Nephron (organoid): ENCODE results near the gene P2RY6.
"Not testable (repeated sequence)": the region's sequence is repeated elsewhere in the genome, so short reads cannot be mapped to it uniquely, and the experiment has no call there.

Experiments
- H3K27ac Mint-ChIP-seq, 3 experiments: 2 replicates each; pipeline ENCODE4 v1.8.0; 2020; ENCODE audit warnings: mixed read lengths in 3 of 3, mild to moderate bottlenecking in 2 of 3, moderate library complexity in 1 of 3
- H3K27me3 Mint-ChIP-seq: 2 replicates; pipeline ENCODE4 v1.8.0; 2021; ENCODE audit warnings: low read depth, mild to moderate bottlenecking, moderate library complexity, mixed read lengths
- H3K36me3 Mint-ChIP-seq: 2 replicates; pipeline ENCODE4 v1.8.0; 2020; ENCODE audit warnings: low read depth, mixed read lengths
- H3K4me1 Mint-ChIP-seq: 2 replicates; pipeline ENCODE4 v1.8.0; 2020; ENCODE audit warnings: mixed read lengths
- H3K4me3 Mint-ChIP-seq, 3 experiments: 2 replicates each; pipeline ENCODE4 v1.8.0; 2020; ENCODE audit warnings: mild to moderate bottlenecking in 3 of 3, mixed read lengths in 3 of 3, moderate library complexity in 2 of 3
- H3K9me3 Mint-ChIP-seq: 2 replicates; pipeline ENCODE4 v1.8.0; 2020; ENCODE audit warnings: mixed read lengths
- TF ChIP-seq, protein P1 (sequence below), 3 experiments: fragments of 200-600 bp; sonication (generic); IDR thresholded peaks; one replicate each; pipeline ENCODE4 v1.5.0; 2021; ENCODE audit warnings: antibody characterized with exemption in 3 of 3; ENCODE audit not compliant: unreplicated experiment in 3 of 3

The P2RY6 gene

DNA sequence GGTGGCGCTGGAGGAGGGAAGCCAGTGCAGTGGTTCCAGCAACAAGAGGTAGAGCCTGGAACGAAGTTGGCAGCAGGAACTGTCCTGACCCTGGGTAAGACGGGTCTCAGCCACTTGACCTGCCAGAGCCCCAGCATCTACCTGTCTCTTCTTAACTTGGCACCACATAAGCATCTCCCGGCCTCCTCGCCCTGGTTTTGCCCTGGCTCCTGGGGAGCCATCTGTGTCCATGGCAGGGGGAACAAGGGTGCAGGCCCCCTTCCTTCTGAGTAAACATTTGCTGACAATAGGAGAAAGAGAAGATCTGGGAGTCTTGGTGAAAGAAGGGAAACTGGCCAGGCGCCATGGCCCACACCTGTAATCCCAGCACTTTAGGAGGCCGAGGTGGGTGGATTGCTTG lies 41.2 kb upstream of the P2RY6 start:
- no peaks in the 10 kb centered on the region for H3K9me3 Mint-ChIP-seq
- no peaks in the 10 kb centered on the region for H3K36me3 Mint-ChIP-seq
- no peak overlapping the region for H3K27ac Mint-ChIP-seq
- H3K4me3 Mint-ChIP-seq: no peak overlapping the region
- peaks cover 11% of the 10 kb centered on the region for H3K4me1 Mint-ChIP-seq
- H3K27me3 Mint-ChIP-seq: peaks cover 20% of the 10 kb centered on the region
- TF ChIP-seq, protein P1, sequence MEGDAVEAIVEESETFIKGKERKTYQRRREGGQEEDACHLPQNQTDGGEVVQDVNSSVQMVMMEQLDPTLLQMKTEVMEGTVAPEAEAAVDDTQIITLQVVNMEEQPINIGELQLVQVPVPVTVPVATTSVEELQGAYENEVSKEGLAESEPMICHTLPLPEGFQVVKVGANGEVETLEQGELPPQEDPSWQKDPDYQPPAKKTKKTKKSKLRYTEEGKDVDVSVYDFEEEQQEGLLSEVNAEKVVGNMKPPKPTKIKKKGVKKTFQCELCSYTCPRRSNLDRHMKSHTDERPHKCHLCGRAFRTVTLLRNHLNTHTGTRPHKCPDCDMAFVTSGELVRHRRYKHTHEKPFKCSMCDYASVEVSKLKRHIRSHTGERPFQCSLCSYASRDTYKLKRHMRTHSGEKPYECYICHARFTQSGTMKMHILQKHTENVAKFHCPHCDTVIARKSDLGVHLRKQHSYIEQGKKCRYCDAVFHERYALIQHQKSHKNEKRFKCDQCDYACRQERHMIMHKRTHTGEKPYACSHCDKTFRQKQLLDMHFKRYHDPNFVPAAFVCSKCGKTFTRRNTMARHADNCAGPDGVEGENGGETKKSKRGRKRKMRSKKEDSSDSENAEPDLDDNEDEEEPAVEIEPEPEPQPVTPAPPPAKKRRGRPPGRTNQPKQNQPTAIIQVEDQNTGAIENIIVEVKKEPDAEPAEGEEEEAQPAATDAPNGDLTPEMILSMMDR (IDR thresholded peaks at IDR 0.05; ENCODE audit: unreplicated experiment in 3 of 3): no peak

- not testable (repeated sequence) for H3K4me3 Mint-ChIP-seq, H3K9me3 Mint-ChIP-seq, H3K36me3 Mint-ChIP-seq, H3K27ac Mint-ChIP-seq
- peaks cover 13% of the 10 kb centered on the region for H3K27me3 Mint-ChIP-seq
- peaks cover 11% of the 10 kb centered on the region for H3K4me1 Mint-ChIP-seq
These were observed 39.7 kb upstream of the P2RY6 start for GRCh38 chr11:73232487-73232886.

- no peak overlapping the region for H3K27ac Mint-ChIP-seq
- H3K4me1 Mint-ChIP-seq: peaks cover 11% of the 10 kb centered on the region
- peaks cover 13% of the 10 kb centered on the region for H3K27me3 Mint-ChIP-seq
- H3K36me3 Mint-ChIP-seq: no peaks in the 10 kb centered on the region
- TF ChIP-seq, protein P1 (IDR thresholded peaks at IDR 0.05; ENCODE audit: unreplicated experiment in 3 of 3): no peak
- H3K9me3 Mint-ChIP-seq: no peaks in the 10 kb centered on the region
- H3K4me3 Mint-ChIP-seq: no peak overlapping the region
These were observed 38.9 kb upstream of the P2RY6 start for GRCh38 chr11:73233211-73233610.

- H3K4me1 Mint-ChIP-seq: peaks cover 9% of the 10 kb centered on the region
- H3K36me3 Mint-ChIP-seq: no peaks in the 10 kb centered on the region
- H3K27ac Mint-ChIP-seq: no peak overlapping the region
- no peak overlapping the region for H3K4me3 Mint-ChIP-seq
- H3K27me3 Mint-ChIP-seq: peaks cover 13% of the 10 kb centered on the region
- TF ChIP-seq, protein P1 (IDR thresholded peaks at IDR 0.05; ENCODE audit: unreplicated experiment in 3 of 3): no peak
- no peaks in the 10 kb centered on the region for H3K9me3 Mint-ChIP-seq
These were observed 38.3 kb upstream of the P2RY6 start for GRCh38 chr11:73233692-73234470.

DNA sequence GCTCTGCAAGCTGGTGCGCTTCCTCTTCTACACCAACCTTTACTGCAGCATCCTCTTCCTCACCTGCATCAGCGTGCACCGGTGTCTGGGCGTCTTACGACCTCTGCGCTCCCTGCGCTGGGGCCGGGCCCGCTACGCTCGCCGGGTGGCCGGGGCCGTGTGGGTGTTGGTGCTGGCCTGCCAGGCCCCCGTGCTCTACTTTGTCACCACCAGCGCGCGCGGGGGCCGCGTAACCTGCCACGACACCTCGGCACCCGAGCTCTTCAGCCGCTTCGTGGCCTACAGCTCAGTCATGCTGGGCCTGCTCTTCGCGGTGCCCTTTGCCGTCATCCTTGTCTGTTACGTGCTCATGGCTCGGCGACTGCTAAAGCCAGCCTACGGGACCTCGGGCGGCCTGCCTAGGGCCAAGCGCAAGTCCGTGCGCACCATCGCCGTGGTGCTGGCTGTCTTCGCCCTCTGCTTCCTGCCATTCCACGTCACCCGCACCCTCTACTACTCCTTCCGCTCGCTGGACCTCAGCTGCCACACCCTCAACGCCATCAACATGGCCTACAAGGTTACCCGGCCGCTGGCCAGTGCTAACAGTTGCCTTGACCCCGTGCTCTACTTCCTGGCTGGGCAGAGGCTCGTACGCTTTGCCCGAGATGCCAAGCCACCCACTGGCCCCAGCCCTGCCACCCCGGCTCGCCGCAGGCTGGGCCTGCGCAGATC lies 37.5 kb upstream of the P2RY6 start:
- peaks cover 3% of the 10 kb centered on the region for H3K4me1 Mint-ChIP-seq
- H3K27ac Mint-ChIP-seq: no peak overlapping the region
- no peaks in the 10 kb centered on the region for H3K9me3 Mint-ChIP-seq
- no peak overlapping the region for H3K4me3 Mint-ChIP-seq
- no peaks in the 10 kb centered on the region for H3K36me3 Mint-ChIP-seq
- TF ChIP-seq, protein P1 (IDR thresholded peaks at IDR 0.05; ENCODE audit: unreplicated experiment in 3 of 3): no peak
- peaks cover 17% of the 10 kb centered on the region for H3K27me3 Mint-ChIP-seq

- TF ChIP-seq, protein P1 (IDR thresholded peaks at IDR 0.05; ENCODE audit: unreplicated experiment in 3 of 3): no peak
- Mint-ChIP-seq H3K27ac (no peak overlapping the region), H3K4me3 (no peak overlapping the region)
These were observed 36.8 kb upstream of the P2RY6 start for GRCh38 chr11:73235236-73235786.

More at GRCh38 chr11:73235236-73235786, 36.8 kb upstream of the P2RY6 start:
- H3K9me3 Mint-ChIP-seq: no peaks in the 10 kb centered on the region
- no peaks in the 10 kb centered on the region for H3K36me3 Mint-ChIP-seq
- no peaks in the 10 kb centered on the region for H3K4me1 Mint-ChIP-seq
- H3K27me3 Mint-ChIP-seq: peaks cover 15% of the 10 kb centered on the region
